Tibial artery (tissue), 4 donors: ENCODE results near the gene HOXC10.

Experiments used
- DNase-seq, 2 donors: peaks; one replicate each; pipeline ENCODE4 v3.0.0-alpha.2; 2019
- H3K27ac ChIP-seq, 2 donors: fragments of 200-600 bp; sonication (generic) in 1 of 2; 1 replicate in 1 of 2; 2 replicates in 1 of 2; pipeline ENCODE4 v1.5.1; 2018 to 2019; ENCODE audit warnings: mild to moderate bottlenecking in 1 of 2
- H3K27me3 ChIP-seq, 2 donors: fragments of 200-600 bp; sonication (generic) in 1 of 2; one replicate each; pipeline versions ENCODE4 v1.5.1 to v1.6.0; 2016 to 2019
- H3K36me3 ChIP-seq, 3 donors: fragments of 200-600 bp; sonication (generic) in 2 of 3; one replicate each; pipeline ENCODE4 v1.5.1; 2016 to 2019; ENCODE audit warnings: mild to moderate bottlenecking in 2 of 3
- H3K4me1 ChIP-seq, 4 donors: fragments of 200-600 bp; sonication (generic) in 2 of 4; 1 replicate in 3 of 4; 2 replicates in 1 of 4; pipeline ENCODE4 v1.5.1; 2016 to 2019
- H3K4me3 ChIP-seq, 2 donors: fragments of 200-600 bp; sonication (generic) in 1 of 2; 1 replicate in 1 of 2; 2 replicates in 1 of 2; pipeline ENCODE4 v1.5.1; 2018 to 2019; ENCODE audit warnings: mild to moderate bottlenecking in 2 of 2
- H3K9me3 ChIP-seq, 3 donors: fragments of 200-600 bp; sonication (generic) in 1 of 3; one replicate each; pipeline ENCODE4 v1.5.1; 2016 to 2019
- CTCF ChIP-seq, 2 experiments: fragments of 200-600 bp in 1 of 2; fragments of 450-650 bp in 1 of 2; IDR thresholded peaks; one replicate each; pipeline ENCODE4 v1.5.1; 2017 to 2019; ENCODE audit warnings: antibody characterized with exemption in 2 of 2, mild to moderate bottlenecking in 1 of 2, moderate library complexity in 1 of 2
- intact Hi-C: fragments of 100-400 bp; cut with DNase I; formaldehyde crosslinking; loops from one replicate; pipeline ENCODE4 v1.15.0; 2023; ENCODE audit warnings: low total_unique reads

Gene HOXC10

GRCh38 chr12:53942467-53942997, 42.4 kb upstream of the HOXC10 start:
- Histone ChIP-seq H3K27me3 (peaks cover 0 to 77% of the 10 kb centered on the region in 2 donors), H3K4me1 (peaks cover 0 to 31% (median 15%) of the 10 kb centered on the region in 4 donors), H3K27ac (no peak overlapping the region), H3K36me3 (no peaks in the 10 kb centered on the region), H3K9me3 (no peaks in the 10 kb centered on the region), H3K4me3 (no peak overlapping the region)
- intact Hi-C loops, result no loop called here
- no peak for TF ChIP-seq CTCF (IDR thresholded peaks at IDR 0.05)
- no peak for DNase-seq

DNA sequence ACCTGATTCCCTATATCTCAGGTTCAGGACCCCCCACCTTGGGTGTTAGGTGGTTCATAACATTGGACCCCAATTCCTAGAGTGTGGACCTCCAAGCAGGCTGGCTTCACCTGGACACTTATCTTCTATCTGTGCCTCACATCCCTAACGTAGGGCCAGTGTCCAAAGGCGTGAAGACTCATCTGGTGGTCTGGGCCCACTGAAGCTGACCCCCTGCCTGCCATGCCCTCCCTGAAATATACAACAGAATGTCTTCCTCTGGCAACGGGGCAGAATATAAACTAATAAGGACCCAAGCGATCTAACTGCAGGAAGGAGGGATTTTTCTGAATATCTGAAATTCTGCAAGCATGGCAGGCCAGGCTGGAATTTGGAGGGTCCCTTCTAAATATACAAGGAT, 40.7 kb upstream of the HOXC10 start:
- Histone ChIP-seq H3K4me3 (no peak overlapping the region), H3K9me3 (no peaks in the 10 kb centered on the region), H3K36me3 (no peaks in the 10 kb centered on the region), H3K27ac (no peak overlapping the region), H3K4me1 (peaks cover 0 to 14% (median 4%) of the 10 kb centered on the region in 4 donors), H3K27me3 (peaks cover 0 to 61% of the 10 kb centered on the region in 2 donors)
- TF ChIP-seq CTCF (IDR thresholded peaks at IDR 0.05), result no peak
- intact Hi-C loops, result no loop called here
- DNase-seq, result no peak

- H3K27ac ChIP-seq, result no peak overlapping the region
- H3K4me3 ChIP-seq, result no peak overlapping the region
- no peaks in the 10 kb centered on the region for H3K36me3 ChIP-seq
- H3K9me3 ChIP-seq, result no peaks in the 10 kb centered on the region
- peaks cover 0 to 58% of the 10 kb centered on the region in 2 donors for H3K27me3 ChIP-seq
- intact Hi-C loops, result no loop called here
- DNase-seq, result no peak
- peaks cover 0 to 5% (median 0%) of the 10 kb centered on the region in 4 donors for H3K4me1 ChIP-seq
- TF ChIP-seq CTCF (IDR thresholded peaks at IDR 0.05), result no peak
Observed at GRCh38 chr12:53944907-53945847, 39.8 kb upstream of the HOXC10 start.

DNA sequence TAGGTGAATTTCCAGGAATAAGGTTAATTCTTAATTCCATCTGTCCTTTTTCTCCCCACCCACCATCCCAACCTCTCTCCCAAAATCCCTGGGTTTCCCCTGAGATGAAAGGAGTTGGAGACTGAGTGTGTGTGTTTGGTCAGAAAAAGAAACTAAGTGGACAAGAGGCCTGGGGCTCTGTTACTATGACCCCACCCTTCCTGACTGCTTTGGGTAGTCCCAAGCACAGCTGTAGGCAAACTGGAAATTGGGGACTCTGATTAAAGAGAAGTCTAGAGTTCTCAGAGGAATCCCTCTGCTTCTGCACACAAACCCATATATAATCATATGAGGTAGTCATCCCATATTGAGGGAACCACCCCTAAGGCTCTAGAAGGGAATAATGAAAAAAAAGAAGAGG, 37.2 kb upstream of the HOXC10 start:
- Histone ChIP-seq H3K9me3 (no peaks in the 10 kb centered on the region), H3K27ac (no peak overlapping the region), H3K4me1 (peaks cover 0 to under 1% (median 0%) of the 10 kb centered on the region in 4 donors), H3K27me3 (peaks cover 0 to 64% of the 10 kb centered on the region in 2 donors), H3K36me3 (no peaks in the 10 kb centered on the region), H3K4me3 (no peak overlapping the region)
- no peak for TF ChIP-seq CTCF (IDR thresholded peaks at IDR 0.05)
- intact Hi-C loops, result no loop called here
- no peak for DNase-seq

- H3K9me3 ChIP-seq, result no peaks in the 10 kb centered on the region
- H3K36me3 ChIP-seq, result no peaks in the 10 kb centered on the region
- H3K27me3 ChIP-seq, result peaks cover 0 to 59% of the 10 kb centered on the region in 2 donors
- H3K4me1 ChIP-seq, result peaks cover 0 to 10% (median 4%) of the 10 kb centered on the region in 4 donors
- no peak overlapping the region for H3K27ac ChIP-seq
- no peak overlapping the region for H3K4me3 ChIP-seq
- TF ChIP-seq CTCF (IDR thresholded peaks at IDR 0.05), result no peak
- DNase-seq, result no peak
- intact Hi-C loops, result no loop called here
Observed at GRCh38 chr12:53948650-53949593, 36.0 kb upstream of the HOXC10 start.
